Stimulated activated CD4-positive, alpha-beta T cell treated with anti-CD3 and anti-CD28 coated beads, Interleukin-15, amount 100 ng/mL, for 24 hours (primary cell): ENCODE results near the gene GPR6.
A peak's percentile ranks its signal among the peaks of the same experiment; 100 is the strongest.

ENCODE experiments used
- DNase-seq: peaks from one replicate; pipeline ENCODE4 v3.0.0-alpha.2; 2020

The GPR6 gene

GRCh38 chr6:109978174-109979032, at the start of gene GPR6:
Gene GPR6, plus strand, starts transcription at chr6:109978311. Its CDS starts 802 bp downstream, at chr6:109979113.
- DNase-seq: peak; percentile 59

- DNase-seq: no peak
Measured at GRCh38 chr6:109934293-109934692, 43.8 kb upstream of the GPR6 start.

- no peak for DNase-seq
Measured at GRCh38 chr6:109939654-109940053, 38.5 kb upstream of the GPR6 start.

GRCh38 chr6:109944448-109944847, 33.7 kb upstream of the GPR6 start:
- no peak for DNase-seq

- DNase-seq: no peak
Measured at GRCh38 chr6:109945091-109945490, 33.0 kb upstream of the GPR6 start.

GRCh38 chr6:109946979-109947378, 31.1 kb upstream of the GPR6 start:
- no peak for DNase-seq

- DNase-seq: no peak
Measured at GRCh38 chr6:109949281-109950065, 28.6 kb upstream of the GPR6 start.

- DNase-seq: no peak
Measured at GRCh38 chr6:109955491-109955890, 22.6 kb upstream of the GPR6 start.

GRCh38 chr6:109958626-109959025, 19.5 kb upstream of the GPR6 start:
- no peak for DNase-seq

- no peak for DNase-seq
Measured at GRCh38 chr6:109961611-109962041, 16.5 kb upstream of the GPR6 start.

GRCh38 chr6:109962271-109962670, 15.8 kb upstream of the GPR6 start:
- no peak for DNase-seq

GRCh38 chr6:109963598-109964170, 14.4 kb upstream of the GPR6 start:
- no peak for DNase-seq

GRCh38 chr6:109964949-109965348, 13.2 kb upstream of the GPR6 start:
- DNase-seq: no peak

GRCh38 chr6:109966299-109966698, 11.8 kb upstream of the GPR6 start:
- no peak for DNase-seq

- no peak for DNase-seq
Measured at GRCh38 chr6:109977791-109978173, 329 bp upstream of the GPR6 start.

- DNase-seq: no peak
Measured at GRCh38 chr6:109979033-109979921, 1.2 kb downstream of the GPR6 start.

- DNase-seq: no peak
Measured at GRCh38 chr6:109984410-109984809, 6.3 kb downstream of the GPR6 start.

- DNase-seq: no peak
Measured at GRCh38 chr6:109987196-109987595, 9.1 kb downstream of the GPR6 start.

- DNase-seq: no peak
Measured at GRCh38 chr6:109991201-109992101, 13.3 kb downstream of the GPR6 start.

- DNase-seq: no peak
Measured at GRCh38 chr6:109998159-109998785, 20.2 kb downstream of the GPR6 start.

- DNase-seq: no peak
Measured at GRCh38 chr6:109999740-110000139, 21.6 kb downstream of the GPR6 start.
